ENCODE data around the gene TNFRSF9.

The TNFRSF9 gene

GRCh38 chr1:7948960-7949359 is 8.3 kb upstream of the TNFRSF9 start:
- no peak overlapping the region for H3K4me3 ChIP-seq (replicated peaks in 1 of 2; ENCODE audit: low read depth in 2 of 2, low read length in 2 of 2)
- DNase-seq (ENCODE audit: low read depth in 2 of 2) = peak; percentile 37 to 84
- TF ChIP-seq CTCF (IDR thresholded peaks at IDR 0.05; ENCODE audit: low read depth, low read length) = no peak

- no peak for DNase-seq (ENCODE audit: low read depth in 2 of 2)
- TF ChIP-seq CTCF (IDR thresholded peaks at IDR 0.05; ENCODE audit: low read depth, low read length) = no peak
- no peak overlapping the region for H3K4me3 ChIP-seq (replicated peaks in 1 of 2; ENCODE audit: low read depth in 2 of 2, low read length in 2 of 2)
Measured at GRCh38 chr1:7943251-7943650, 2.6 kb upstream of the TNFRSF9 start.

- peak; percentile 58 for TF ChIP-seq CTCF (IDR thresholded peaks at IDR 0.05; ENCODE audit: low read depth, low read length)
- DNase-seq (ENCODE audit: low read depth in 2 of 2) = peak; percentile 48 to 54
- peak overlapping the region; percentile 21 to 24 for H3K4me3 ChIP-seq (replicated peaks in 1 of 2; ENCODE audit: low read depth in 2 of 2, low read length in 2 of 2)
Measured at GRCh38 chr1:7942214-7942921, 1.7 kb upstream of the TNFRSF9 start.

GRCh38 chr1:7941437-7941793 is 776 bp upstream of the TNFRSF9 start:
- no peak for TF ChIP-seq CTCF (IDR thresholded peaks at IDR 0.05; ENCODE audit: low read depth, low read length)
- no peak overlapping the region for H3K4me3 ChIP-seq (replicated peaks in 1 of 2; ENCODE audit: low read depth in 2 of 2, low read length in 2 of 2)
- peak in 1 of 2 donors; percentile 48 for DNase-seq (ENCODE audit: low read depth in 2 of 2)

GRCh38 chr1:7940034-7940433 is 605 bp downstream of the TNFRSF9 start:
- DNase-seq (ENCODE audit: low read depth in 2 of 2) = no peak
- TF ChIP-seq CTCF (IDR thresholded peaks at IDR 0.05; ENCODE audit: low read depth, low read length) = no peak
- no peak overlapping the region for H3K4me3 ChIP-seq (replicated peaks in 1 of 2; ENCODE audit: low read depth in 2 of 2, low read length in 2 of 2)

GRCh38 chr1:7938070-7938469 is 2.6 kb downstream of the TNFRSF9 start:
- no peak for TF ChIP-seq CTCF (IDR thresholded peaks at IDR 0.05; ENCODE audit: low read depth, low read length)
- DNase-seq (ENCODE audit: low read depth in 2 of 2) = no peak
- no peak overlapping the region for H3K4me3 ChIP-seq (replicated peaks in 1 of 2; ENCODE audit: low read depth in 2 of 2, low read length in 2 of 2)

Measured in cardiac fibroblast (primary cell).